Measurements from ENCODE around the gene WARS2.

Gene WARS2

DNA sequence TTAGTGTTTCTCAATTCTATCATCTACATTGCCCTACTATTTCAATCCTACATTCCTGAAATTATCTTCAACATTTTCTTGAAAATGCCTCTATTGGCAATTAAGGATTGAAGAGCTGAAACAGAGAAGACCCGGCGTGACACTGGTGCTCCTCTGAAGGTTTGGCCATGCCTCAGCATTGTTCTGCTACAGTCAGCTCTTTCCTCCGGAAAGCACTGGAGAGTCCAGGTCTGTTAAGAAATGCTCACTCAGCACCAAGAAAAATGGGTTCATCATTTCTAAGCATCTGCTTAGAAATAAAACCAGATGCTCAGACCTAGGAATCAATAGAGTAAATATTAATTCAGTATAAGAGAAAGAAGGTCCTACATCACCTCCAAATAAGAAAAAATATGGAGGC lies 58.8 kb downstream of the WARS2 start:
- no peak for DNase-seq

DNA sequence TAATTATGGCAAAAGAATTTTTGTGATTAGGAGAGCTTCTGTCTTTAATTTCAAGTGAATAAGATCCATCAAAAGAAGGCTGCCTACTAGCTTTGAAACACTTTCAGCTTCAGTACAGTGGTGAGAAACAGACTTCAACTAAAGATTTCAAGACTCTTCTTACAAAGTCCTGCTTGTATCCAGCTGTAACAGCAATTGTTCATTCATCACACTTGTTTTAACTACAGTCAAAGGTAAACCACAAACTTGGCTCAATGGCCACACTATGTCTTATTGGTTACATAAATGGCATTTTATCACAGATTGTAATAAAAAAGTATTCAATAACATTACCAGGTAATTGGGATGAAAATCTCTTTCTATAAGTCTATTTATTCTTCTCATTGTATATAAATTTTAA lies 59.2 kb downstream of the WARS2 start:
- DNase-seq, result no peak

DNA sequence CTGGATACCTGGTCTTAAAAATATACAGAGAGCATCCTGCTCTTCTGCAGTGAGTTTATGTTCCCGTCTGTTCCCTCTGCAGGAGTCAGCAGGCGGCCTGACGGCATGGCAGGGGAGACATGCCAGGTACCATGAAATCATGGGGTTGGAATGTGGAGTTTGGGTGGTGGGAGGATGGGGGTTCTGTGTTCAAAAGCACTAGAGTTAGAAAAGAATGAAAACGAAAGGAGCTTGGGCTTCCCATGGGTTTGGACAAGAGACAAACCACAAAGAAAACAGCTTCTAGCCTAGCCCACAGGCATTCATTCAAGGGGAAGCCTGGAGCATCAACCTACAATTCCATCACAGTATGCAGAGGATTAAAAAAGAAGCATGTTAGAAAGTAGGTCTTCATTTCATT lies 59.9 kb downstream of the WARS2 start:
- DNase-seq, result no peak

DNA sequence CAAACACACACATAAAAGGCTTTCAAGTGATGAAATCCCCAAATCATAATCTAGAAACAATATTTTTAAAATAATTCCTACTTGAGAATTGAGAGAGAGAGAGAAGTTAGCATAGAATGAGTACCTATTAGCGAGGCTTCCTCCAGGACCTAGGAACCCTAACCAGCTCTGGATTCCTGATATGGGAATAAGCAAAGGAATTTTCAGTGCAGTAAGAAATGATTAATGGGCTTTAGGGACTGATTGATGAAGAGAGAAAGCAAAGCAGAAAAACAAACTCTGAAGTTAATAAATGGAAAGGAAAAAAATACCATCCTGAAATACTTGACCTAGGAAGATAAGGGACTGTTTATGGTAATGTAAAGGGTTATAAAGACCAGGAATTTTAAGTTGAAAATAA lies 60.6 kb downstream of the WARS2 start:
- DNase-seq, result no peak

DNA sequence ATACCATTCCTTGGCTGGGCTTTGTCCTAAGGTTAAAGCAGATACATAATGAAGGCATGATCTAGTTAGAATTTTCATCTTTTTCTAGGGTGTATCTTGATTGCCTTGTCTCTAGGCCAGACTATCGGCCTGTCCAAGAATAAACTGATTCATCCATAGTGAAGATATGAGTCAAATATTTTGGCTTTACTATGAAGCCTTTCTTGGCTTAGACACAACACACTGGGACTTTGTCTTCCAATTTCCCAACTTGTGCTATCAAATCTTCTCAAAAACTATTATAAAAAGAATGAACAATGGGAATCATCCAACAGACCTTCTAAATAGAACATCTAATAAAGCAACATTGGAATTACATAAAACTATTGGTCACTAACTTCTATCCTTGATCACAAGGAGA lies 64.8 kb downstream of the WARS2 start:
- no peak for DNase-seq

GRCh38 chr1:119071321-119071720 lies 69.1 kb downstream of the WARS2 start:
- DNase-seq, result no peak

GRCh38 chr1:119069682-119070081 lies 70.8 kb downstream of the WARS2 start:
- DNase-seq, result no peak

DNA sequence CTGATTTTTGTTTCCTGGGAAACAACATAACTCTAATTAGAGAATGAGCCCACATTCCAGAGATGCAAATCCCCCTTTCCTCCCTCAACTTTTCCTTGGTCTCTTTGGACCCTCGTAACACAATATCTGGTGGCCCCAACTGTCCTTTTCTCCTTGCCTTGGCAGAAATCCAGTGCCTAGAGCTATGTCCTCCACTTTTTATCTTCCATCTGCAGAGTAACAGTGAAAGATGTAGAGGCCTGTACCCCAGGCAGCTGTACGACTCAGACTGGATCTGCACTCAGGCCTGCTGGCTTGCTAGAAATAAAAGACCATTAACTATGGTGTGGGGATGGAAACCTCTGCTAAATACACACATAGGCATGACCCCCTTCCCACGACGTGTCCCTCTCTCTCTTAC lies 72.0 kb downstream of the WARS2 start:
- no peak for DNase-seq

GRCh38 chr1:119061700-119062099 lies 78.8 kb downstream of the WARS2 start:
- DNase-seq, result no peak

- DNase-seq, result no peak
Observed at GRCh38 chr1:119055568-119055967, 84.9 kb downstream of the WARS2 start.

- no peak for DNase-seq
Observed at GRCh38 chr1:119053917-119054316, 86.5 kb downstream of the WARS2 start.

DNA sequence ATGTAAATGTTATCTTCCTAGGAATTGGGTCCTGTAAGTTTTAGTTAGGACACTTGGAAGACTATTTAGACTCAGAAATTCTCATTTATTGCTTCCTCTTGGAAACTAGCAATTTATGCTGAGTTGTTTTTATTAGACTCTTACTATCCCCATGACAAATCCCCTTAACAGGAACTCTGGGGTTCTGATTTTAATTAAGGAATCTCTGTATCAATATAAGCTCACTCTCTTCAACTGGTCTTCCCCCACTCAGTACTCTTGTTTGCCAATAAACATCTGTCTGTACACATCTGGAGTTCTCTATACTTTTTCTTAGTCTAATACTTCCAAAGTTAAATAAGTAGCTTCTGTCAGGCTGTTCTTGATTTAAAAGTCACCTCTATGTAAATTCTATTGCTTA lies 88.2 kb downstream of the WARS2 start:
- DNase-seq, result no peak

DNA sequence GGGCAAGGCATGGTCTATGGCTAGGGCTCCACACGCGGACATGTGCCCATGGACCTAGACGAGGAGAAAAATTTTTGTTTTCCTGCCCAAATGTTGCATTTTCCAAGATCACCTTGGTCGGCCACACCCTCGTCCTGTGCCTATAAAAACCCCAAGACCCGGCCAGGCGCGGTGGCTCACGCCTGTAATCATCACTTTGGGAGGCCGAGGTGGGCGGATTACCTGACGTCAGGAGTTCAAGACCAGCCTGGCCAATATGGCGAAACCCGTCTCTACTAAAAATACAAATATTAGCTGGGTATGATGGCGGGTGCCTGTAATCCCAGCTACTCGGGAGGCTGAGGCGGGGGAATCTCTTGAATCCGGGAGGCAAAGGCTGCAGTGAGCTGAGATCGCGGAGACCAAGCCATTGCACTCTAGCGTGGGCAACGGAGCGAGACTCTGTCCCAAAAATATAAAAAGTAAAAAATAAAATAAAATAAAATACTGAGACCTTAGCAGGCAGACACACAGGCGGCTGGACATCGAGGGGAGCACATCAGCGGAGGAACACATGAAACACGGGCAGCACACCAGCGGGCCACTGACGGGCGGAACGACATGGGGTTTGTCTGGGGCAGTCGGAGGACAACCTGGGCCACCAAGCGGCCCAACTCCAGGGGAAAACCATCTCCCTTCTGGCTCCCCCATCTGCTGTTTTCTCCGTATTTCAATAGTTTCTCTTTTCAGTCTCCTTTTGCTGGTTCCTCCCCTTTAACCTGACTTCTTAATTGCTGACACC lies 91.6 kb downstream of the WARS2 start:
- DNase-seq, result no peak

DNA sequence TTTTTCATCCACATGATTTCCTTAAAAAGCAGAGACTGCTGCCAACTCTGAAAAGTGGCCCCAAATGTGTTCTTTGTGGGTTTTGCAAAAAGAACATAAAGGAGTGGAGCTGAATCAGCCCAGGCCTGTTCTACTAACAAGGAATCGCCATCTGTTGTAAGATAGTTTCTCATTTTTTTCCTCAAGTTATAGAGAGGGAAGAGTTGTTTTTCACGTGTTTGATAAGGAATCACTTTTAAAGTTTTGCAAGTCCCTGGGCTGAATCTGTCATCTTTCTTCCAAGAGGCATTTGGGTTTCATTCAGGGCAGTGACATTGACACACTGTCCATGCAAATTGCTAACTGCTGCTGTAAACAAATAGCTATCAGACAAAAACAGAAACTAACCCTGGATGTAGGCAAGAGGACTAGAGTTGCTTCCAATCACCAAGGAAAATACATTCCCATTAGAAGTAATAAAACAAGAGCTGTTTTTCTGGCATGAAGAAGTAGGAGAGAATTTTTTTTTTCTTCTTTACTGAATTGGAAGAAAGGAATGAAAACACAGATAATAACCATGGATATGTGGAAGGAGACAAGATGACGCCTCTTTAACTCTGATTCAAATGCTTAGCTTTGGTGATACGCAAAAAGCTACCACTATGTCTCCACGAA lies 93.5 kb downstream of the WARS2 start:
- no peak for DNase-seq

GRCh38 chr1:119046429-119046784 lies 94.0 kb downstream of the WARS2 start:
- no peak for DNase-seq

DNA sequence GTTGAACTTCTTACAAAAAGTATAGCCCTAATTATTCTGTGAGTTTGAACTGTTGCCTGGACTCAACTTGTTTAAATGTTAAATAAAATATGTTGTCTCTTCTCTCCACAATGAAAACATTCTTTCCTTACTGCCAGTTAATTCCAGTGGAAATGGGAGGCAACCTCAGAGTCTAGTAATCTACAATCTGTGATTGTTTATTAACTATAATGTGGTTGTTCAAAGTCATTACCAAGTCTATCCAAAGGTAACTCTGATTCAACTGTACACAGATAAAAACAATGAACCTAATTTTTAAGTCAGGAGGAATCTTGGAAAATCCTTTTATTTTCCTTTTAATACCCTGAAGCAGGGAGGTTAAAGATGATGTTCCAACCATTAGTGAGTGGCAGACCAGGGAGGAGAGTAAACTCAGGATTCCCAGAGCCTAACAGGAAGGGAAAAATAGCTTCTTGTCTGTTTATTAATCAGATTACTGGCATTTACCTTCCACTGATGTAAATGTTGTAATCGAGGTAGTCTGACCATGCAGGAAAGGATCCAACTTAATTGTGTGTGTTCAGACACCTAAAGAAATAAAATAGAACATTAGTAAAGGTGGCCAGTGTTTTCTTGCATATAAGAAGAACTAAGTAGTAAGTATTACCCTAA lies 95.2 kb downstream of the WARS2 start:
- no peak for DNase-seq

DNA sequence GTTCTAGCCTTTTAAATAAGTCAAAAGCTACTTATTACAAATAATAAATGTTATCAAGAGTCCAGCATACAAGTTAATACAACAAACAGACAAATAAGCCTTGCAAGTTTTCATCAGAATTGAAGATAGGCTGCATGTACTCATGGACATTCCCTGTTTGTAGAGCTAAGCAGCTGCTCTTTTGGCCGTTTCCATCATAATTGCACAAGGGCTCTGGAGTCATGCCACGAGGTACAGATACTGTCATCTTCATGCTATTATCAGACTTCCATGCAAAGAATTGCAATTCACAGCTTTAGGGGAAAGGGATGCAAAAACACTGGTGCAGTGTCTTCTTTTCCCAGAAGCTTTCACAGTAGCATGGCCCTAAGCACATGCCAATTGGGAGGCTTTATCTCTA lies 99.5 kb downstream of the WARS2 start:
- no peak for DNase-seq

DNA sequence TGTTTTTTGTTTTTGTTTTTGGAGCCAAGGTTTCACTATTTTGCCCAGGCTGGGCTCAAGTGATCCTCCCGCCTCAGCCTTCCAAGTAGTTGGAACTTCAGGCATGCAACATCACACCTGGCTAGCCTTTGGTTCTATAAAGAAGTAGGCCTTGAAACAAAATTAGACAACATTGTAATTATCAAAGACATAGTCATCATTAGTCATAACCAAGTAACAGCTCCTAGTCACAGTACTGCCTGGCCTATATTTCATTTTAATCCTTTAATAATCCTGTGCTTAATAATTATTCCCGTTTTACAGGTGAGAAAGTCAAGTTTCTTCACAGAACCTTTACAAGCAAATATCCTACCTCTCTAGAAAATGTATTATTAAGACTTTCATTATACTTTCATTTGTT lies 100.0 kb downstream of the WARS2 start:
- DNase-seq, result no peak

- no peak for DNase-seq
Observed at GRCh38 chr1:119038363-119038762, 102.1 kb downstream of the WARS2 start.

- no peak for DNase-seq
Observed at GRCh38 chr1:119034359-119034758, 106.1 kb downstream of the WARS2 start.

DNA sequence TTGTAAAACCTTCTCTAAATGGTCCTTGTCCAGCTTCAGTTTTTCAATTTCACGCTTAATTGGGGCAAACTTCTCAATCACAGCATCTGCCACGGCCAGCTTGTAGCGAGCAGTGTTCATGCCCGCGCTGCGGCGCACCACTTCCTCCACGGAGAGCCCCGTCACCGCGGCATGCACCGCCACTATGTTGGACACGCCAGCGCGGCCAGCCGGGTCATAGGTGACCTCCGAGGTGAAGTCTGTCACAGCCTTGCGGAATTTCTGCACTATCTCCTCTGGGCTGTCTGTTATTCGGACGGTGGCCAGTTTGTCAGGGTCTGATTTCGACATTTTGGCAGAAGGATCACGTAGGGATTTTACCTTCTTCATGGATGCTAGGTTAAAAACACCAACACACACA lies 107.5 kb downstream of the WARS2 start:
- no peak for DNase-seq

DNA sequence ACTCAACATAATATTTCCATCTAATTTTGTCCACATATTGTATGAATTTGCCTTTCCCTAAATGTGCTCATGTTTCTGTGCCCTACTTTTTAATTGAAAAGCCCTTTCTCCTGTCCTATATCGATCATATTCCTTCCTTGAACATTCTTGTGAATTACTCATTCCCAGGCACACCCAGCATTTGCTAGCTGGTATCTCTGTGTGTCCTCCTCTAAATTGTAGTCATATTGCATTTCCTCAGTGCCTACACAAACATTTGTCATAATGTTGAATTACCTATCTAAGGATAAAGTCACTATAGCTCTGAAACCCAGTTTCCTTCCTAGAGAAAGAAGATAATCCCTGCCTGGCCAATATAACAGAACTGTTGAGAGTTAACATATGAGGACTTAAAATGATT lies 112.7 kb downstream of the WARS2 start:
- no peak for DNase-seq

DNA sequence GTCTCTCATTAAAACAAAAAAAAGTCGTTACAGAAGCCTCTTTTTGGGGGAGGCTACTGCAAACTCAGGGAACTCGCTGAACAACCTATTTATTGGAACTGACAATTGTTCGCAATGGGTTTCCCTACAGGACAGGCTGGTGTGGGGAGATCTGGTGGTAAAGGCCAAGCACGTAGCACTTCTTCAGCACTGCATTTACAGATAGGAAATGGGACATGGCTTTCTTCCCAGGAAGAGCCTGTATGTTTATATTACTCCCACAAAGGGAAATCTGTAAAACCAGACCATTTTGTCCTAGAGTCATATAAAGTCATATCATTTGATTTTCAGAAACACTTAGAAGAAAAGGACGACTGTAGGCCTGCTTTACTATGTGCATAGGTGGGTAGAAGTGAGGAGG lies 113.5 kb downstream of the WARS2 start:
- no peak for DNase-seq

DNA sequence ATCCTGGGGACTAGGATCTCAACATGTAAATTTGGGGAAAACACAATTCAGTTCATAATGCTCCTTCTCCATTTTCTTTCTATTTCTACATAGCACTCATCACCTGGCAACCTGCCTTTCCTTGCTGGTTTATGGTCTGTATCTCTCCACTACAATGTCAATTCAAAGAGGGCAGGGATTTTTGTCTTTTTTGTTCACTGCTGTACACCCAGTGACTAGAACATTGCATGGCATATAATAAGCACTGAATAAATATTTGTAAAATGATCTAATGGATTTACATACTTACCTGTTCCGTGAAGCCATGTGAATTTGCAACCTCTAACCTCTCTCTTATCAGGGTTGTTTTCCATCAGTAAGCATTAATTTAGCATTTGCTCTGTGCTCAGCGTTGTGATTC lies 124.9 kb downstream of the WARS2 start:
- no peak for DNase-seq
